ENCODE results near the gene SHISA7.
"Not testable (repeated sequence)": the region's sequence is repeated elsewhere in the genome, so short reads cannot be mapped to it uniquely, and the experiment has no call there.

The SHISA7 gene

DNA sequence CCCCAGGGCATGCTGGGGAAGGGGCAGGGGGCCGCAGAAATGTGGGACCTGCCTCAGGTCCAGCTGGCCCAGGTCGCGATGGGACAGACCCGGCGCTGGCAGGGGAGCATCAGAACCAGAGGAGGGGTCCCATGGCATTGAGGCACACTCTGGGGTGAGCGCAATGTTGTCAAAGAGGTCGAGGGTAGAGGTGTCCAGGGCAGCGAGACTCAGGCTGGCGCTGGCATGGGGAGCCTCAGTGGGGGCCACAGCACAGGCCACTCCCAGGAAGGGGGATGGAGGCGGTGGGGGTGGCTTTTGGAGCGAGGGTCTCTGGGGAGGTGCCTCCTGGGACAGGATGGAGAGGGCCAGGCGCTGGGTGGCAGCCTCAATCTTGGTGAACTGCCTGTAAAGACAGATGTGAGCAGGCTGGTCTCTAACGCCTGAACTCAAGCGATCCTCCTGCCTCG lies 20.5 kb upstream of the SHISA7 start:
- no peak for DNase-seq (ENCODE audit: low read depth)

DNA sequence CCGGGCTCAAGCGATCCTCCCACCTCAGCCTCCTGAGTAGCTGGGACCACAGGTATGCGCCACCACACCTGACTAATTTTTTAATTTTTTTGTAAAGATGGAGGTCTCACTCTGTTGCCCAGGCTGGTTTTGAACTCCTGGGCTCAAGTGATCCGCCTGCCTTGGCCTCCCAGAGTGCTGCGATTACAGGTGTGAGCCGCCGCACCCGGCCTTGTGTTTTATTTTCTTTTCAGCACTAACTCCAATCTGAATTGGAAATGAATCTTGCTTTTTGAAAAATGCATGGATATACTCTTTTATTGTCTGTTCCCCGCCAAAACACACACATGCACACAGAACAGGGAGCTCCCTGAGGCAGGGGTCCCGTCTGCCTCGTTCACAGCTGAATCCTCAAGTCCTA lies 19.6 kb upstream of the SHISA7 start:
- no peak for DNase-seq (ENCODE audit: low read depth)

DNA sequence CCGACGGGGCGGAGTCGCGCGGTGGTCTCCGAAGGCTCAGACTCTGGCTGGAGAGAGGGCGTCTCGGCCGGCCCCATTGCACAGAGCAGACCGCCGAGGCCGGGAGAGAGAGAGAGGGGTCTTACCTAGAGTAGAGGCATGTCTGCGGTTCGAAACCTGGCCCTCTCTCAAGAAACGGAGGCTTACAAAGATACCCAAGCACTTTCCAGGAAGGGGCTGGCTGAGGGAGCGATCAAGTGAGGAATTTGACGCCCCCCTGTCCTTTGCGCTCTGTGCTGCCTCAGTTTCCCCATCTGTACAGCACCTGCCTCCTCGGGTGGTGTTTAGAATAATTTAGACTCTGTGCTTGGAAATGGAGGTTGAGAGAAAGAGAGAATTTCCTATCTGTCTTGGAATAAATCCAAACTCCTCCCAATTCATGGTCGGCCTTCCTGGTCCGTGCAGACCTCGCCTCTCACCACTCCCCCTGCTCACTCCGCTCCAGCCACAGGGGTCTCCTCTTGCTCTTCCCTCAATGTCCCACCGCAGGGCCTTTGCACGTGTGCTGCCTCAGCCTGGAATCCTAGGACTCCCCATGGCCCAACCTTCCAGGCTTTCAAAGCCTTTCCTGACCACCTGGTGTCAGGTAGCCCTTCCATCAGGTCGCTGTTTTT lies 19.0 kb upstream of the SHISA7 start:
- DNase-seq (ENCODE audit: low read depth) = peak; percentile 51

DNA sequence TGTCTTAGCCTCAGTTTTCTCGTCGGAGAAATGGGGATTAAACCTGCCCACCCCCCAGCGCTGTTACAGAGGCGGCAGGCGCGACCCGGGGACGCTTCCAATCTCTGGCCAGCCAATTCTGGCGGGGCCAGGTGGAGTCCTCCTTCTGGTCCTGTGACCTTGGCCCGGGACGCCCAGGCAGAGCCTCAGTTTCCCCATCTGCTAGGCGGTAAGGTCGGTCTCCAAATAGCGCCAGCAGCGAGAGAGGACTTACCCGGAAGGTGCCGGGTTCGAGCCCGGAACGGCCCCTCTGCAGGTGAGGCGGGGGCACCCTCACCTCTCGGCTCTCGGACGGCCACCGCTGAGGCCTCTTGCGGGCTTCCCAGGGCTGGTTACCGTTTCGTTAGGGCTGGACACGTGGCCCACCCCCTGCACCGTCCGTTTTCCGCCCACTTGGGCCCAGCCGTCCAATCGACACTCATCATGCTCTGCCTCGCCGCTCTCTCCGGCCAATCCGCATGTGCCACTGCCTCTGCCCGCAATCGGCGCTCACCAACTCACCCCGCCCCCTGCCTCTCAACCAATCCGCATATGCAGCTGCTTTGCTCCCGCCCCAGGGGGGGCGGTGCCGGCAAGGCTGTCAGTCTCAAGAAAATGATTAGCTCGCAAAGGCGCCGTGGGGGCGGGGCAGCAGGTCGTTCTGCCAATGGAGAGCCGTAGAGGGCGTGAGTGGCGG lies 18.3 kb upstream of the SHISA7 start, which contains the start of gene ISOC2:
ISOC2 (minus strand) TSS at position 384 of the 715 bp plus-strand sequence. CDS start 5,156 bp downstream, outside the sequence.
- peak; percentile 99 for DNase-seq (ENCODE audit: low read depth)

DNA sequence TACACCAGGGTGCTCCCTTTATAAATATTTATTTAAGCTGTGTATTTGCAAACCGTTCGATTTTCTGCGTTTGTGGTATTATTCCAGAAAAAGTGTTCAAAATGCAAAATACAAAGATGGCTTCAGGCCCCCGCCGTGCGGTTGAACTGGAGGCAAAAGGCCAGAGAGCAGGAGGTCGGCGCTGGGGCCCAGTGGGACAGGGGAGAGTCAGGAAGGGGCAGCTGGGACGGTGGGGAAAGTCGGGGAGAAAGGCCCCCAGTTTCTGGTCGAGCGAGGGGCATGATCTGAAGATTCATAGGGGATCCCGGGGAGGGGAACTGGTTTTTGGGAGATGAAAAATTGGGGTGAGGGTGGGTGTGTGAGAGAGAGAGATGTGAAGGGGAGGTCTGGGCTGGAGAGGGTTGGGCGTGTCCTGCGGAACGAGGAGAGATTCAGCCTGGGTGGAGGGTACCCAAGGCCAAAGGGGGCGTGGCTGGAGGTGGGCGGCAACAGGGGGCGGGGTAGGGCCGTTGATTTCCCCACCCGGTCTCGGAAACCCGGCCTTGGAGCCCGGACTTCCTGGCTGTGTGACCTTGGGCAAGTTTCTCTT lies 17.7 kb upstream of the SHISA7 start:
- peak; percentile 76 for DNase-seq (ENCODE audit: low read depth)

DNA sequence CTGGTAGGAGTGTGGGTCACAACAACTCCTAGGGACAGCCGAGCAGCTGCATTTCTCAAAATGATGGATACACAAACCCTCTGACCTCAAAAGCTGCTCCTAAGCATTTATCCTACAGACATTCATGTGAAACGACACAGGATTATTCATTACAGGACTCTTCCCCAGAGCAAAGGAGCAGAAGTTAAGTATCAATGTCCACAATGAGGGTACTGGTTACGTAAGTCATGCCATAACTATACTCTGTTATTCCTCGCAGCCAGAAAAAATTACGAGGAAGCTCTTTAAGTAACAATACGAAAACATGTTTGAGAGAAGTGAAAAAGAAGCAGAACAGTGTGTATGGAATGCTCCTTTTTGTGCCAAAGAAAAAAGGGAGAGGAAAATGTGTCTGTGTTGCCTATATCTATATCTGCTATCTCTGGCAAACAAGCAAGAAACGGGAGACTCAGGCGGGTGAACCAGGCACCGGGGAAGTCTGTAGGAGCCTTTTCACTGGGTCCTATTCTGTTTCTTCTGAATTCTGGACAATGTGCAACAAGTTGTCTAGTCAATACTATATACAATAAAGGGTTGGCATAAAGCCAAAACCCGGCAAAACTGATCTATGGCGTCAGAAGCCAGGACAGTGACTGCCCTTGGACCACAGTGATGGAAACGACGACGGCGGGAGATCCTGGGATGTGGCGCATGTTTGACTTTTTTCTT lies 17.0 kb upstream of the SHISA7 start:
- DNase-seq (ENCODE audit: low read depth) = peak; percentile 33

DNA sequence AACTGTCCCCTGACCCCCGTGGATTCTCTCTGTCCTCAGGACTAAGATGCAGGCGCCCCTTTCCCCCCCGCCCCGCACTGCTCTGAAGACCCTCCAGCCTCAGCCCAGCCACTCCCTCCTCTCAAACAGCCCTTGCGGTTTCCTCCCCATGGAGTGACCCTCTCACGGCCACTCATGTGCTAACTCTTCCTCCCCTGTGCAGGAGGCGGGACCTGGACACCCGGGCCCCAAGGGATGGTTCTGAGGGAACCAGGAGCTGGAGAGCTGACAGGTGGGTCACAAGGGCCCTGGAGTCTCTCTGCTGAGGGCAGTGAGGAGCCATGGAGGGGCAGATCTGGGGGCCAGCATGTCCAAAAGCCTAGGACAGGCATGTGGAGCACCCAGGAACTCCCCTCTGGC lies 16.4 kb upstream of the SHISA7 start:
- no peak for DNase-seq (ENCODE audit: low read depth)

DNA sequence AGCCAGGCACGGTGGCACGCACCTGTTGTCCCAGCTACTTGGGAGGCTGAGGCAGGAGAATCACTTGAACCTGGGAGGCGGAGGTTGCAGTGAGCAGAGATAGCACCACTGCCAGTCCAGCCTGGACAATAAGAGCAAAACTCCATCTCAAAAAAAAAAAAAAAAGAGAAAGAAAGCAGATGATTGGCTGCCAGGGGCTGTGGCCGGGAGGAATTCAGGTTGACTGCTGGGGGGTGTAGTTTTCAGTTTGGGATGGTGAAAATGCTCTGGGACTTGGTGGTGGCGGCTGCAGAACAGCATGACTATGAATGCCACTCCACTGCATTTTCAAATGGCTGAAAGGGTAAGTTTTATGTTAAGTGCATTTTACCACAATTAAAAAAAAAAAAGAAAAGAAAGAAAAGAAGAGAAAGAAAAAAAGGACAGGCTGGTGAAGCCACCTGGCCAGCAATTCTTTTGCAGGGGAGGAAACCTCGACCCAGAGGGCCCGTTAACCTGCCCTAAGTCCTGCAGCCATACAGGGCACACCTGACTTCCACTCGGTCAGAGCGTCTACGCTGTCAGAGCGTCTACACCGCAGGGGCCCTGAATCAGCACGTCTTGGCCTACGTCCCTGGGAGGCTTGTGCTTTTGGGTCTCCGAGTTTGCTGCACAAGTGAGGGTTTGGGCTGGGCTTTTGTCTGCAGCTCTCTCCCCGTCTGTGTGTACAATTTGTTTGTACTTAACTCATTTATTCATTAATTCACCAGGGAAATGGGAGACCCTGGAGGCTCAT lies 14.8 kb upstream of the SHISA7 start:
- DNase-seq (ENCODE audit: low read depth) = no peak

DNA sequence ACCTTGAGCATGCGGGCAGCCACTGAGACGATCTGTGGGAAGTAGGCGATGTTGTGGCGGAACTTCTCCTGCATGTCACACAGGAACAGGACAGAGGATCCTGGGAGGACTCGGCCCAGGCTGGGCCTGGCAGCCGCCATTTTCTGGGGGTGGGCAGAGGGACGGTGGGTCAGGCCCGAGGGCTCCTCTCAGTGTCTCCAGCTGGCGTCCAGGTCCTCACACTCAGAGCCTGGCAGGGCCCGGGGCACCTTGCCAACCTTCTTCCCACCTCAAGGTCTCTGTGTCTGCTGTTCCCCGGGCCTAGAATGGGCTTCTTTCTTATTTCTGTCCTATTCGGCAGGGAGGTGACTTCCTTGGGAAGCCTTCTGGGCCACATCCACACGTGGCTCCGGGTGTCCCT lies 13.2 kb upstream of the SHISA7 start:
- no peak for DNase-seq (ENCODE audit: low read depth)

DNA sequence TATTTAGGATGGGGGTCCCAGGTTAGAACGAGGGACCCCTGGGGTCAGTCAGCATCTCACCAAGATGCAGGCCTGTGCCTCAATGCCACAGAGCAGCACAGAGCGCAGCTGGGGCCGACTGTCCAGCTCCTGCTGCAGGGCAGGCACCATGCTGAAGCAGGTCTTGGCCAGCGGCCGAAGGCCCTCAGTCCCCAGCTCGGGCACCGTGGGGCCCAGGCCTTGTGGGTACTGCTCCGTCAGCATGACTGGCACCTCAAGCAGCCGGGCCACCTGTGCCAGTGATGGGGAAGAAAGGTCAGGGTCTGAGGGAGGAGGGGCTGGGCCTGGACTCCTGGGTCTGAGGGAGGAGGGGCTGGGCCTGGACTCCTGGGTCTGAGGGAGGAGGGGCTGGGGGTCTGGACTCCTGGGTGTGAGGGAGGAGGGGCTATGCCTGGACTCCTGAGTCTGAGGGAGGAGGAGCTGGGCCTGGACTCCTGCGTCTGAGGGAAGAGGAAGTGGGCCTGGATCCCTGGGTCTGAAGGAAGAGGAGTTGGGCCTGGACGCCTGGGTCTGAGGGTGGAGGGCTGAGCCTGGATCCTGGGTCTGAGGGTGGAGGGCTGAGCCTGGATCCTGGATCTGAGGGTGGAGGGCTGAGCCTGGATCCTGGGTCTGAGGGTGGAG lies 12.6 kb upstream of the SHISA7 start:
- DNase-seq (ENCODE audit: low read depth) = no peak

DNA sequence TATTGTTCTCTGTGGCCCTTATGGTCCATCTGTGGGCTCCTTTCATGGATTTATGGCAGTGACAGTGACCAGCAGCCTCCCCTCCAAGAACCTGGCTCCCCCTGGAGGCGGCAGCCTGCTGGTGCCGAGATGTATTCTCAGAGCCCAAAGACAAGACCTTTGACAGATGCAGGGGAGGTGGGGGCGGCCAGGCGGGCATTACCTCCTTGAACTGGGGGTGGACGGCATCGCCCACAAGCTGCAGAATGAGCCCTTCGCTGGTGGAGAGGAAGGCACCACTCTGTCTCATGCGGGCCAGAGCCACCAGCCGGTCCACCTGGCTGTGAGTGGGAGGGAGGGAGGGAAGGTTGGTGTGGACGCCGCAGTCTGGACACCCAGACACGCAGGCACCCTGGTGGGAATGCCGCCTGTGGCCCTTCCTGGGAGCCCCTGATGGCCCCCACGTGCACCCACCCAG lies 11.7 kb upstream of the SHISA7 start:
- peak; percentile 66 for DNase-seq (ENCODE audit: low read depth)

DNA sequence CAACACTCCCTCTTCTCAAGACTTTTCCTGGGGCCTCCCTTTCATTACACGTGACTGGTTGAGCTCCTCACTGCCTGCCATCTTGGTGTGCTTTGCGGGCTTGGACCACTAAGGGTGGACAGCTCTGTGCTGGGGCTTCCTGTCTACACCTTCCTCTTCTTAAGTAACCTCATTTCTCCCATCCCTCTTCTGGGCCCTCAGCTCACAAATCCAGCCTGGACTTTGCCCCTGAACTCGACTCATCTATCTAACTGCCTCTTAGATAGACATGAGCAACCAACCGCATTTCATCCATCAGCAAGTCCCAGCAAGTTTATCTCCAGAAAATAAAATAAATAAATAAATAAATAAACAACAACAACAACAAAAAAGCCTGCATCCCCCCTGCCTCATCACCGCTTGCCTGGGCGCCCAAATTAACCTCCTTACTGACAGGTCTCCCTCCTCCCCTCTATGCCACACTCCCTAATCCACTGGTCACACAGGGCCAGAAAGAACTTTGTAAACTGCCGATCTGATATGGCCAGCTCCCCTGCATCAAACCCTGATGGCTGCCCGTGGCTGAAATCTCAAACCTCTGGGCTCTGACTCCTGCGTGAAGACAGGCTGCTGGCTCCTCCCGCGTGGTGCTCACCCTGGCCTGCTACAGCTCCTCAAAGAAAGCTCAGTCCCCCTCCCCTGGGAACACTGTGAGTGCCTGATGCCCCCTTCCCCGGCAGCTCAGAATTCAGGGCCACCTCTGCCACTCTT lies 10.6 kb upstream of the SHISA7 start:
- DNase-seq (ENCODE audit: low read depth) = no peak

DNA sequence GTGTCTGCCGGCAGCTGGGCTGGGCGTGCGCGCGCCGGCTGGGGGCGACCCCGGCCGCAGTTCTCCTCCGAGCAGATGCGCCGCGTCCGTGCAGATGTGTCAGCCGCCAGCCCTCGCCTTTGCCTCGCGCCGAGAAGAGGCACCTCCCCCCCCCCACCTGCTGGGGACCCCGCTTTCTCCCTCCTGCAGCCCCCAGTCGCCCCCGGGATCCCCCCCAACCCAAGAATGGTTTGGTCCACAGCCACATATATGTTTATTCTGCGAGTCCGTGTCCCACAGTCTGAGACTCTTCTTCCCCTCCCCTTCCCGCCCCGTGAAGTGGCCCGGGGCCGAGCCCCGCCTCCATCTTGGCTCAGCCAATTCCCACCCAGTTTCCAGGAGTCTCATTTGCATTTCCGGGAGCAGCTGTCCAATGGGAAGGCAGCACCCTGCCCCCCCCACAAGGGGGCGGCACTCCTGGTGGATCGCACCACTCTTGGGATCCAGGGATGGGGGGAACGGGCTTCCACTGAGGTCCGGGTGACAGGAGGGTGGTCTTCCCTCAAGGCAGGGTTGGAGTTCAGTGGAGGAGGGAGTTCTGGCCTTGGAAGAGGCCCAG lies 9.7 kb upstream of the SHISA7 start:
- DNase-seq (ENCODE audit: low read depth) = peak; percentile 65

DNA sequence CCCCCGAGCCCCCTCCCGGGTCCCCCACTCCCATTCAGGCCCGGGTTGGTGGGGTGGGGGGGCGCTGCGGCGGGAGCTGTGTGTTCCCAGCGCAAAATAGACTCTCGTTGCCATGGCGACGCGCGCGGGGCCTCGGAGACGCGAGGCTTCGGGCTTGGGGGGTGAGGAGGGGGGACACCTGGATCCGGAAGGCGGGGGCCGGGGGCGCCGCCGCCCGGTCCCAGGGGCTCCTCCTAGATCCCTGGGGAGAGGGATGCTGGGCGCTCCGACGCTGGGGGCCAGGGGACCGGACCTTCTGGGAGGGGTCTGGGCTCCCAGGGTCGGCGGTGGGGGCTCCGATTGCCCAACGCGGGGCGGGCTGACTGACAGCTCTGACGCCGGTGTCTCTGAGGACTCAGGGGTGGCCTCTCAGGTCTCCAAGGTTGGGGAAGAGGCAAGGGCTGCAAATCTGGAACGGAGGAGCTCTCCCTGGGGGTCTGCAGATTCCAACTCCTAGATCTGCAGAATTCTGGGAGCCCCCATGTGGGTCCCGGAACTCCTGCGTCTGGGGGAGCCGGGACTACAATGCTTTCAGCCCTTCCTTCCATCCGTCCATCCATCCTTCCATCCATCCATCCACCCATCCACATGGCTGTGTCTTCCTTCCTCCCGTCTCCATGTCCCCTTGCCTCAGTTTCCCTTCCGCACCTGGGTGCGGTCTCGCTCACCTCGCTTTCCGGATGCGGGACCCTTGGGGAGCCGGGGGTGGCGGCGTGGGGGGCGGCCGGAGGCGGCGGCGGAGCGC lies 9.1 kb upstream of the SHISA7 start:
- no peak for DNase-seq (ENCODE audit: low read depth)

DNA sequence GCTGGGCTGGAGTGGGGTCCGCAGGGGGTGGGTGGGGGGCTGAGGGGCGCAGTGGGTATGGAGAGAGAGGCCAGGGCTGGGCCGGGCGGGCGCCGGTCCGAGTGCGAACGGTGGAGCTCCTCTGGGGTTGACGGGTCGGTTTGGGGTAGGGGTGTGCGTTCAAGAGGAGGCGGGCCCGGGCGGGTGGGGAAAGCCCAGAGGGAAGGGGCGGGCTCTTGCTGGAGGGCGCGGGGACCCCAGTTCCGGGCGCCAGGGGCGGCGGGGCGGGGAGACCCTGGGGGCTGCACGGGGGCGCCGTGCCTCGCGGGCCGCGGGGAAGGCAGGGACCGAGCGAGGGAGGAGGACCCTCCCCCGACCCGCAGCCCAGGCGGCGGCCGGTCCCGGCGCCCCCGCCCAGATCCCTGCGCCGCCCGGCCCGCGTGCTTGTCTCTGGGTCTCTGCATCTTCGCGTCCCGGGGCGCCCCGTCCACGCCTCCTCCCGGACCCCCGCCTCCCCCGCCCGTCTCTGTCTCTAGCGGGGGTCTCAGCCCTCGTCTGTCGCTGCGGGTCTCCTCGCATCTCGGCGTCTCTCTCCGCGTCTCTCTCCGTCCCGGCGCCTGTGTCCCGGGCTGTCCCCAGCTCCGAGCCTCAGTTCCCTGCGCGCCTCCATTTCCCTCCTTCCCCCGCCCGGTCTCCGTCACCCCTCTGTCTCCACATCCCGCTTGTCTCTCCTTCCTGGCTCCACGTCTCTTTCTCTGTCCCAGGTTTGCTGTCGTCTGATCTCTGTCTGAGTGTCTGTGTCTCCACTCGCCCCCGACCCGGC lies 8.3 kb upstream of the SHISA7 start:
- no peak for DNase-seq (ENCODE audit: low read depth)

DNA sequence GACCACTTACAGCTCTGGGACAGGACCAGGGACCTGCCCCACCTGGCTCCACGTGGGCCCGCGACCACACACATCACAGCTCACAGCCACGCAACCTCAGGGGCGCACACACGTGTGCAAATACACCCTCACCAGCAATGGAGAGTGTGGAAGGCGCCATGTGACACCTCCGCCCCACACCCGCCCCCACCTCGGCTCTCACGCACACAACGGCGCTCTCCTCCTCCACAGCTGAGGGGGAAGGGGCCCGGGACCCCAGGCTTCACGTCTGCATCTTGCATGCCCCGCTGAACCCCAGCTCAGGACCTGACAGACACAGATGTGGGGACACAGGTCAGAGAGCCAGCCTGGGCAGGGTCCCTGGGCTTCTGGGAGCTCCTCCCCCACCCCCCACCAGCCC lies 6.4 kb upstream of the SHISA7 start:
- no peak for DNase-seq (ENCODE audit: low read depth)

DNA sequence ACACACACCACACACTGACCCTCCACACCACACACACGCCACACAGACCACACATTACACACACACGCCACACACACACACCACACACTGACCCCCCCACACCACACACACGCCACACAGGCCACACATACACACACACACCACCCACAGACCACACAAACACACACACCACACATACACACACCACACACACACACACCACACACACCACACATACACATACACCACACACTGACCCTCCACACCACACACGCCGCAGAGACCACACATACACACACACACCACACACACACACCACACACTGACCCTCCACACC lies 5.0 kb upstream of the SHISA7 start:
- not testable (repeated sequence) for DNase-seq (ENCODE audit: low read depth)

DNA sequence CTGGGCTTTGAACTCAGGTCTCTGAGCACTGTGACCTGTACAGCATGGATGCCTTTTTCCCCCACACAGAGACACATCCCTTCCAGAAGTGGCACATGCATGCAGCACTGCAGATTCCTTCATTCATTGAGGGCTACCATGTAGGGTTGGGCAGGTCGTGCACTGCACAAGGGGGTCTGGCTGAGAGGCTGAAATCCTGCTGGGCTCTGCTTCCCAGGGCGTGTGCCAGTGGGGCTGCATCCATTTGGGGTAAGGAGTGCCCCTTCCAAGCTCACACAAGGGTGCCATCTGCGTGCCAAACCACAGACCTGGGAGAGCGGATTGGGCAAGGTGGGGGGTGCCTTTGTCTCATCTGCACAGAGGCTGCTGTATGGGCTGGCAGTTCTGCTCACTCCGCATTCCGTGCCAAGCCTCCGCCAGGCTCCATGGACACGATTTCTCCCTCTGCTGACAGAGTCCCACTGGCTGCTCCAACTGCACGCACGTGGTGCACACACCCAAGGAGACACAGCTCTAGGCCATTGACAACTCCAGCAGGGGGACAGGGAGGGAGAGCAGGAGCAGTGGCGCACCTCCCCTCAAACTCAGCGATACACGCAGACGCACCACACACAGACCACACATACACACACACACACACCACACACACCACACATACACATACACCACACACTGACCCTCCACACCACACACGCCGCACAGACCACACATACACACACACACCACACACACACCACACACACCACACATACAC lies 4.5 kb upstream of the SHISA7 start:
- DNase-seq (ENCODE audit: low read depth) = peak; percentile 61

Data from ELR (cell line).